ENCODE data around the gene NUBPL.

Gene NUBPL

GRCh38 chr14:31560759-31561154 is 447 bp upstream of the NUBPL start:
- Histone ChIP-seq H3K27ac (peak overlapping the region; percentile 91), H3K4me3 (peak overlapping the region; percentile 96)
- no peak for TF ChIP-seq CTCF (IDR thresholded peaks at IDR 0.05)
- DNase-seq (ENCODE audit: low spot score) = no peak

- DNase-seq (ENCODE audit: low spot score) = no peak
- no peak overlapping the region for H3K27ac ChIP-seq
- no peak for TF ChIP-seq CTCF (IDR thresholded peaks at IDR 0.05)
- H3K4me3 ChIP-seq = no peak overlapping the region
Measured at GRCh38 chr14:31564194-31564593, 3.0 kb downstream of the NUBPL start.

GRCh38 chr14:31566456-31566855 is 5.3 kb downstream of the NUBPL start:
- Histone ChIP-seq H3K27ac (no peak overlapping the region), H3K4me3 (no peak overlapping the region)
- DNase-seq (ENCODE audit: low spot score) = no peak
- no peak for TF ChIP-seq CTCF (IDR thresholded peaks at IDR 0.05)

GRCh38 chr14:31567655-31568054 is 6.5 kb downstream of the NUBPL start:
- H3K4me3 ChIP-seq = no peak overlapping the region
- DNase-seq (ENCODE audit: low spot score) = no peak
- H3K27ac ChIP-seq = peak overlapping the region in 1 of 2 donors; percentile 12
- TF ChIP-seq CTCF (IDR thresholded peaks at IDR 0.05) = no peak

- no peak for DNase-seq (ENCODE audit: low spot score)
- peak overlapping the region; percentile 12 to 54 for H3K27ac ChIP-seq
- H3K4me3 ChIP-seq = no peak overlapping the region
- no peak for TF ChIP-seq CTCF (IDR thresholded peaks at IDR 0.05)
Measured at GRCh38 chr14:31568161-31568560, 7.0 kb downstream of the NUBPL start.

GRCh38 chr14:31568671-31569070 is 7.5 kb downstream of the NUBPL start:
- H3K27ac ChIP-seq = peak overlapping the region; percentile 12 to 54
- DNase-seq (ENCODE audit: low spot score) = no peak
- TF ChIP-seq CTCF (IDR thresholded peaks at IDR 0.05) = no peak
- H3K4me3 ChIP-seq = no peak overlapping the region

- no peak for DNase-seq (ENCODE audit: low spot score)
- Histone ChIP-seq H3K27ac (no peak overlapping the region), H3K4me3 (no peak overlapping the region)
- TF ChIP-seq CTCF (IDR thresholded peaks at IDR 0.05) = no peak
Measured at GRCh38 chr14:31572955-31573354, 11.8 kb downstream of the NUBPL start.
